ENCODE data around the gene THEMIS.

- TF ChIP-seq CTCF (optimal IDR thresholded peaks at IDR 0.05 in 1 of 3, IDR thresholded peaks at IDR 0.05 in 1 of 3, conservative IDR thresholded peaks at IDR 0.05 in 1 of 3; ENCODE audit: extremely low read depth in 1 of 3, insufficient read depth in 2 of 3, low read length in 3 of 3) (no peak), EZH2 (IDR thresholded peaks at IDR 0.05; ENCODE audit: low read length) (no peak)
Measured at GRCh38 chr6:127792616-127793015, 108.2 kb downstream of the THEMIS start.
